Body of pancreas (tissue), 4 donors: ENCODE results near the gene MTG1. TPM values are rescaled to one million over a fixed set of nuclear protein-coding genes. Genes with fewer than 3 reads are reported as not detected.

ENCODE experiments used
- ATAC-seq: fragments of 150-250 bp; one replicate; pipeline ENCODE4 v1.9.1; 2016
- DNase-seq, 4 donors: peaks; one replicate each; pipeline ENCODE4 v3.0.0-alpha.2; 2019
- H3K27ac ChIP-seq, 4 donors: fragments of 200-600 bp; sonication (generic); 1 replicate in 3 of 4; 2 replicates in 1 of 4; pipeline versions ENCODE4 v1.5.1 to v1.6.1; 2016 to 2019; ENCODE audit warnings: mild to moderate bottlenecking in 1 of 4, mixed read lengths in 1 of 4, moderate library complexity in 1 of 4
- H3K27me3 ChIP-seq, 2 donors: fragments of 200-600 bp; sonication (generic); one replicate each; pipeline ENCODE4 v1.6.0; 2016; ENCODE audit warnings: mild to moderate bottlenecking in 1 of 2
- H3K36me3 ChIP-seq, 2 donors: fragments of 200-600 bp; sonication (generic); replicated peaks in 1 of 2; 2 replicates each; pipeline ENCODE4 v1.5.1; 2016; ENCODE audit warnings: low read depth in 2 of 2; ENCODE audit not compliant: insufficient read depth in 1 of 2
- H3K4me1 ChIP-seq: fragments of 200-600 bp; sonication (generic); one replicate; pipeline ENCODE4 v1.6.0; 2016
- H3K4me3 ChIP-seq, 2 donors: fragments of 200-600 bp; sonication (generic); 1 replicate in 1 of 2; 2 replicates in 1 of 2; pipeline ENCODE4 v1.5.1; 2016 to 2019
- H3K9me3 ChIP-seq, 3 donors: fragments of 200-600 bp; sonication (generic); 1 replicate in 2 of 3; 2 replicates in 1 of 3; pipeline ENCODE4 v1.5.1; 2016
- CTCF ChIP-seq, 7 experiments: fragments of 450-650 bp in 4 of 7; fragments of 200-600 bp in 3 of 7; sonication (generic) in 3 of 7; IDR thresholded peaks; one replicate each; pipeline ENCODE4 v1.5.1; 2016 to 2019; ENCODE audit warnings: antibody characterized with exemption in 7 of 7
- POLR2A ChIP-seq, 3 donors: fragments of 450-650 bp; IDR thresholded peaks; one replicate each; pipeline ENCODE4 v1.6.1; 2016; ENCODE audit warnings: antibody characterized with exemption in 3 of 3, mild to moderate bottlenecking in 2 of 3
- WGBS, 2 donors: methylation state at CpG; one replicate each; pipeline ENCODE4 v1.1.5; 2017; 5-methylcytosine and 5-hydroxymethylcytosine counted together
- intact Hi-C: fragments of 100-400 bp; cut with DNase I; formaldehyde crosslinking; loops from one replicate; pipeline ENCODE4 v1.15.1; 2023
- total RNA-seq, 2 donors: library from RNA; depleted of rRNA; stranded (reverse); fragments of >200 nt; gene quantifications; one replicate each; pipeline ENCODE4 v1.1.0, GENCODE V29; 2016

MTG1 gene
- total RNA-seq, 2 donors from 2014 or later = 22.8 to 83.7 TPM

DNA sequence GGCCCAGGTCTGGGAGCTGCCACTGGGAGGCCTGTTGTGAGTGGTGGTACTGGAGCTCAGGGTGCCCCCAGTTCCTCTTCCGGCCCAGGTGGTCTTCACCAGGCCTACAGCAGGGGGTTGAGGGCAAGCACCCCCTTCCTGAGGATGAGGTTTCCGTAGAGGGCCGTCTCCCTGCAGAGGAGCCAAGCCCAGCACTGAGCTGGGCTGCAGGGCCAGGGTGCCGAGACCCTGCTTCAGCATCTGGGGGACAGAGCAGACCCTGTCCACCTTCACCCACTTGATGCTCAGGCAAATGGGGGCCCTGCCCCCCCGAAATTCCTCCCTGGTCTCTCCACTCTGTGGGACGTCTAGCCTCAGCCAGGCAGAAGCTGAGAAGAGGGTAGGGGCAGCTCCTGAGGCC lies 38.7 kb upstream of the MTG1 start:
- intact Hi-C loops = no loop called here
- no peak overlapping the region for H3K27ac ChIP-seq
- H3K4me3 ChIP-seq = no peak overlapping the region
- ATAC-seq (no peak), DNase-seq (no peak)
- no peaks in the 10 kb centered on the region for H3K27me3 ChIP-seq
- H3K9me3 ChIP-seq = no peaks in the 10 kb centered on the region
- peaks cover 39% of the 10 kb centered on the region for H3K4me1 ChIP-seq
- no peak for TF ChIP-seq POLR2A (IDR thresholded peaks at IDR 0.05)
- no peak for TF ChIP-seq CTCF (IDR thresholded peaks at IDR 0.05)
- WGBS, 2 donors = 94% methylated on average over 6 of the region's 6 CpGs; no CpG with 5 or more reads in 1 of the 2 donors
- H3K36me3 ChIP-seq = no peaks in the 10 kb centered on the region

GRCh38 chr10:133355991-133356390 lies 38.0 kb upstream of the MTG1 start:
- no peaks in the 10 kb centered on the region for H3K27me3 ChIP-seq
- 94% methylated on average over 3 of the region's 3 CpGs; no CpG with 5 or more reads in 1 of the 2 donors for WGBS, 2 donors
- intact Hi-C loops = no loop called here

DNA sequence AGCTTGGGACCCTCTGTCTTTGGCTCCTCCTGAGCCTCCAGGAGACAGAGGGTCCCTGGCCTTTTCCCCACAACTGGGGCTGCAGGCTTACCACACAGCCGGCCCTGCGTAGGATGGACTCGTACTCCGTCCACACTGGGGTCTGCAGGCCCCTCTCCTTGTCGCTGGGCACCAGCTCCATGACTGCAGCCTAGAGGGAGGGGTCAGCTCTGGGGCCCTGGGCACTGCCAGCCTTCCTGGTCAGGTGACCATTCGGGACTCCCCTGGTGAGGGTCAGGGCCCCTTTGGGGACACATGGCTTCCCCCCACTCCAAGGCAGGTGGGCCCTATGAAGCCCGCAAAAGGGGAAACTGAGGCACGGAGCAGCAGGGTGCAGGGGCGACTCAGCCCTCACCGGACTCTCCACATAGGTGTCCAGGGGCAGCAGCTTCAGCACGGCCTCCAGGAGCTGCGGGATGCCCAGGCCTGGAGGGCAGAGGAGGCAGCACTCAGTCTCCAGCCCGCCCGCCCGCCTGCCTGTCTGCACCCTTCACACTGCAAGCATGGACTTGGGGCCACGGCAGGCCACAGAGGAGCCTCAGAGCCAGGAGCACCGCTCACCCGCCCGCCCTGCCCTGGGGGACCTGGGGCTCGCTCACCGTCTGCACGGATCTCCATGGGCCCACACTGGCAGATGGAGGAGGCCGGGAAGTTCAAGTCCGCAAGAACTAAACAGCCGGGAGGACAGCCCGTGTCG lies 37.2 kb upstream of the MTG1 start:
- ATAC-seq = no peak
- 64 to 69% methylated on average over 15 to 25 of the region's 27 CpGs for WGBS, 2 donors

More at GRCh38 chr10:133355991-133356390, 38.0 kb upstream of the MTG1 start:
- DNase-seq = no peak
- no peak overlapping the region for H3K4me3 ChIP-seq
- H3K9me3 ChIP-seq = no peaks in the 10 kb centered on the region
- H3K4me1 ChIP-seq = peaks cover 46% of the 10 kb centered on the region
- no peak overlapping the region for H3K27ac ChIP-seq
- TF ChIP-seq POLR2A (IDR thresholded peaks at IDR 0.05) (no peak), CTCF (IDR thresholded peaks at IDR 0.05) (no peak)
- H3K36me3 ChIP-seq = no peaks in the 10 kb centered on the region
- ATAC-seq = no peak

DNA sequence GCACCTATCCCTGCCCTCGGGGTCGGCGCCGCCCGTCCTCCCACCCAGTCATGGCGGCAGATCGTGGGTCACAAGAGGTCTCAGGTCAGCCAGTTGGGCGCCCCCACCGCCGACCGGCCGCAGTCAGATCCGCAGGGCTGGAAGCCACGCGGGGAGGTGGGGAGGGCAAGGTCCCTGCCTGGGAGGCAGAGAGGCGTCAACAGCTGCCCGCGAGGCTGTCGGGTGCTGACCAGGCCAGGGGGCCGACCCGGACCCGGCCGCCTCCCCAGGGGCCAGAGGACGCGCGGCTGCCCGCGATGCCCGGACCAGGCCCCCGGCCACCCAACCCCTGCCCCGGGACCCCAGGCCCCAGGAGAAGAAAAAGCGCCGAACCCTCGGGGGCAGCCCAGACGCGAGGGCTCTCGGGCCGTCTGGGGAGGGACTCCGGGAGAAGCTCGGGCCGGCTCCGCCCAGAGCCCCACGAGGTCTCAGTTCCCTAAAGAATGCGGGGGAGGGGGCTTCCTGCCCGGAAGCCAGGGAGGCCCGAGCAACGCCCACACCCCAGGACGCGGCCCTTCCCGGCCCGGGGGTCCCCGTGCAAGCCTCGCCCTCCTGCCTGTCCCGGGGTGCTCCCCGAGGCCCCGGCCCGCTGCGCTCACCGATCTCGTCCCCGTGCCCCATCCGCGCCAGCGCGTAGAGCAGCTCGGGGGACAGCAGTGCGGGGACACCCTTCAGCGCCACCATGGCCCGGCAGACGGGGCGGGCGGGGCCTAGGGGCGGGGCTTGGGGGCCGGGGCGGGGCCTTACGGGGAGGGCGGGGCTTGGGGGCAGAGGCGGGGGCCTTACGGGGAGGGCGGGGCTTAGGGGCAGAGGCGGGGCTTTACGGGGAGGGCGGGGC lies 36.4 kb upstream of the MTG1 start, which contains the start of gene FUOM:
Gene FUOM (minus strand): TSS at position 735 of the 877 bp plus-strand sequence. CDS start 12 bp downstream, at position 723.
- WGBS, 2 donors = 4 to 7% methylated on average over 6 to 73 of the region's 83 CpGs
- no peaks in the 10 kb centered on the region for H3K9me3 ChIP-seq
- TF ChIP-seq CTCF (IDR thresholded peaks at IDR 0.05) = no peak
- peak in 1 of 3 donors; percentile 40 for TF ChIP-seq POLR2A (IDR thresholded peaks at IDR 0.05)
- H3K27ac ChIP-seq = peak within 1 kb of the TSS in 3 of 4 donors; percentile 64 to 73 (median 66)
- H3K4me3 ChIP-seq = peak within 1 kb of the TSS in 1 of 2 donors; percentile 45
- peaks cover 47% of the 10 kb centered on the region for H3K4me1 ChIP-seq
- DNase-seq (peak; percentile 41 to 59 (median 44)), ATAC-seq (peak; percentile 49)
- peaks cover 0 to 1% of the 10 kb centered on the region in 2 donors for H3K36me3 ChIP-seq
- no peaks in the 10 kb centered on the region for H3K27me3 ChIP-seq
- intact Hi-C loops = no loop called here

More for the DNA sequence above, 37.2 kb upstream of the MTG1 start:
- intact Hi-C loops = no loop called here
- H3K36me3 ChIP-seq = no peaks in the 10 kb centered on the region
- TF ChIP-seq CTCF (IDR thresholded peaks at IDR 0.05) = no peak
- TF ChIP-seq POLR2A (IDR thresholded peaks at IDR 0.05) = no peak
- H3K4me1 ChIP-seq = peaks cover 47% of the 10 kb centered on the region
- no peak overlapping the region for H3K4me3 ChIP-seq
- no peak overlapping the region for H3K27ac ChIP-seq
- no peaks in the 10 kb centered on the region for H3K27me3 ChIP-seq
- DNase-seq = no peak
- H3K9me3 ChIP-seq = no peaks in the 10 kb centered on the region
